Mesendoderm (in vitro differentiated cells): ENCODE data around the gene CYBA.

Experiments
- DNase-seq: peaks from one replicate; pipeline ENCODE4 v3.0.0; 2013
- H2AK5ac ChIP-seq: 2 replicates; pipeline ENCODE4 v1.6.1; 2013; ENCODE audit warnings: low read length, inconsistent platforms
- H2BK120ac ChIP-seq: 2 replicates; pipeline ENCODE4 v1.6.1; 2013; ENCODE audit warnings: low read depth, mild to moderate bottlenecking, low read length, moderate library complexity, mixed read lengths
- H2BK15ac ChIP-seq: replicated peaks from 2 replicates; pipeline ENCODE4 v1.6.1; 2013; ENCODE audit warnings: low read depth, mild to moderate bottlenecking, moderate library complexity
- H2BK5ac ChIP-seq: 2 replicates; pipeline ENCODE4 v1.6.1; 2013; ENCODE audit warnings: low read length, inconsistent platforms
- H3K18ac ChIP-seq: 2 replicates; pipeline ENCODE4 v1.6.1; 2013; ENCODE audit warnings: mild to moderate bottlenecking, low read length, mixed read lengths
- H3K23ac ChIP-seq: one replicate; pipeline ENCODE4 v1.6.1; 2013; ENCODE audit warnings: low read length
- H3K27ac ChIP-seq: 2 replicates; pipeline ENCODE4 v1.5.1; 2013; ENCODE audit warnings: low read depth, mild to moderate bottlenecking, inconsistent platforms, low read length, moderate library complexity
- H3K27me3 ChIP-seq: 2 replicates; pipeline ENCODE4 v1.6.1; 2013; ENCODE audit warnings: low read length, control low read depth, mild to moderate bottlenecking, inconsistent platforms; ENCODE audit not compliant: insufficient read depth, poor library complexity
- H3K36me3 ChIP-seq: 2 replicates; pipeline ENCODE4 v1.6.1; 2013; ENCODE audit warnings: low read length, inconsistent platforms; ENCODE audit not compliant: control insufficient read depth, insufficient read depth
- H3K4ac ChIP-seq: one replicate; pipeline ENCODE4 v1.6.1; 2013; ENCODE audit warnings: low read depth, mild to moderate bottlenecking, low read length, moderate library complexity
- H3K4me1 ChIP-seq: 2 replicates; pipeline ENCODE4 v1.6.1; 2013; ENCODE audit warnings: low read depth, low read length, inconsistent platforms; ENCODE audit not compliant: control insufficient read depth
- H3K4me2 ChIP-seq: 2 replicates; pipeline ENCODE4 v1.6.1; 2013; ENCODE audit warnings: low read length
- H3K4me3 ChIP-seq: 2 replicates; pipeline ENCODE4 v1.5.1; 2013; ENCODE audit warnings: mild to moderate bottlenecking, low read length
- H3K56ac ChIP-seq: one replicate; pipeline ENCODE4 v1.6.1; 2013; ENCODE audit warnings: low read length
- H3K79me1 ChIP-seq: 2 replicates; pipeline ENCODE4 v1.6.1; 2013; ENCODE audit warnings: low read length, inconsistent platforms
- H3K79me2 ChIP-seq: 2 replicates; pipeline ENCODE4 v1.6.1; 2013; ENCODE audit warnings: mild to moderate bottlenecking, low read length; ENCODE audit not compliant: control insufficient read depth, insufficient read depth
- H3K9ac ChIP-seq: 2 replicates; pipeline ENCODE4 v1.6.1; 2013; ENCODE audit warnings: low read length, inconsistent platforms
- H4K5ac ChIP-seq: one replicate; pipeline ENCODE4 v1.6.1; 2013; ENCODE audit warnings: low read length
- H4K8ac ChIP-seq: one replicate; pipeline ENCODE4 v1.6.1; 2013; ENCODE audit warnings: low read depth, mild to moderate bottlenecking, control low read depth, low read length, moderate library complexity
- WGBS: extraction: QIAGEN DNeasy Blood & Tissue Kit; methylation state at CpG from one replicate; pipeline ENCODE4 v1.1.7; 2013; ENCODE audit warnings: low lambda C conversion rate, missing lambda C conversion rate; ENCODE audit not compliant: insufficient coverage; ENCODE audit errors: extremely low coverage; 5-methylcytosine and 5-hydroxymethylcytosine counted together

Gene CYBA

GRCh38 chr16:88662843-88663606 lies 12.2 kb upstream of the CYBA start, which contains the start of gene MVD:
Gene MVD, minus strand, starts transcription at chr16:88663091. Its CDS starts 11 bp downstream, at chr16:88663080.
- Histone ChIP-seq H3K4me1 (peaks cover 2% of the 10 kb centered on the region), H2BK5ac (peak within 1 kb of the TSS; percentile 88), H3K36me3 (no peaks in the 10 kb centered on the region), H3K23ac (peak within 1 kb of the TSS; percentile 87), H3K79me2 (peaks cover 31% of the 10 kb centered on the region), H3K18ac (peak within 1 kb of the TSS; percentile 75), H3K79me1 (peaks cover 15% of the 10 kb centered on the region), H3K4ac (peak within 1 kb of the TSS; percentile 75), H3K27me3 (no peaks in the 10 kb centered on the region), H3K4me3 (peak within 1 kb of the TSS; percentile 86), H4K5ac (no peak within 1 kb of the TSS), H2AK5ac (no peak within 1 kb of the TSS), H3K56ac (peak within 1 kb of the TSS; percentile 98), H3K27ac (peak within 1 kb of the TSS; percentile 68), H3K4me2 (peak within 1 kb of the TSS; percentile 76), H2BK15ac (no peak within 1 kb of the TSS), H2BK120ac (no peak within 1 kb of the TSS), H4K8ac (no peak within 1 kb of the TSS), H3K9ac (peak within 1 kb of the TSS; percentile 96)
- peak; percentile 99 for DNase-seq
- WGBS: no CpG with 5 or more reads among the region's 88 CpGs

- Histone ChIP-seq H4K8ac (no peak overlapping the region), H3K79me1 (peaks cover 15% of the 10 kb centered on the region), H3K4ac (no peak overlapping the region), H2AK5ac (no peak overlapping the region), H3K4me2 (peak overlapping the region; percentile 76), H3K27ac (peak overlapping the region; percentile 68), H3K27me3 (no peaks in the 10 kb centered on the region), H3K4me1 (peaks cover 2% of the 10 kb centered on the region), H2BK120ac (no peak overlapping the region), H4K5ac (no peak overlapping the region), H2BK5ac (no peak overlapping the region), H3K9ac (peak overlapping the region; percentile 74), H3K56ac (peak overlapping the region; percentile 92), H3K36me3 (peaks cover 2% of the 10 kb centered on the region), H3K79me2 (peaks cover 31% of the 10 kb centered on the region), H3K18ac (peak overlapping the region; percentile 23), H2BK15ac (no peak overlapping the region), H3K23ac (peak overlapping the region; percentile 59), H3K4me3 (peak overlapping the region; percentile 71)
- WGBS: no CpG with 5 or more reads among the region's 49 CpGs
- DNase-seq: peak; percentile 11
These were observed 11.5 kb upstream of the CYBA start for GRCh38 chr16:88662222-88662842.

- Histone ChIP-seq H3K4me2 (peak overlapping the region; percentile 38), H2BK120ac (no peak overlapping the region), H4K8ac (no peak overlapping the region), H4K5ac (no peak overlapping the region), H3K36me3 (peaks cover 2% of the 10 kb centered on the region), H3K23ac (no peak overlapping the region), H3K79me2 (peaks cover 31% of the 10 kb centered on the region), H2AK5ac (no peak overlapping the region), H3K18ac (no peak overlapping the region), H3K9ac (peak overlapping the region; percentile 47), H3K4me3 (no peak overlapping the region), H3K56ac (peak overlapping the region; percentile 34), H3K79me1 (peaks cover 15% of the 10 kb centered on the region), H3K4ac (no peak overlapping the region), H2BK5ac (no peak overlapping the region), H2BK15ac (no peak overlapping the region), H3K4me1 (peaks cover 2% of the 10 kb centered on the region), H3K27me3 (no peaks in the 10 kb centered on the region), H3K27ac (no peak overlapping the region)
- no CpG with 5 or more reads among the region's 10 CpGs for WGBS
- no peak for DNase-seq
These were observed 10.6 kb upstream of the CYBA start for GRCh38 chr16:88661468-88661867.

- Histone ChIP-seq H4K5ac (no peak overlapping the region), H3K36me3 (peaks cover 4% of the 10 kb centered on the region), H2BK120ac (no peak overlapping the region), H3K27ac (no peak overlapping the region), H3K56ac (no peak overlapping the region), H3K4me3 (no peak overlapping the region), H3K23ac (no peak overlapping the region), H2BK5ac (no peak overlapping the region), H3K27me3 (no peaks in the 10 kb centered on the region), H2AK5ac (no peak overlapping the region), H4K8ac (no peak overlapping the region), H3K79me1 (peaks cover 15% of the 10 kb centered on the region), H3K79me2 (peaks cover 31% of the 10 kb centered on the region), H3K4me2 (no peak overlapping the region), H3K4me1 (peaks cover 2% of the 10 kb centered on the region), H3K18ac (no peak overlapping the region), H2BK15ac (no peak overlapping the region), H3K4ac (no peak overlapping the region), H3K9ac (no peak overlapping the region)
- WGBS: no CpG with 5 or more reads among the region's 25 CpGs
- no peak for DNase-seq
These were observed 8.3 kb upstream of the CYBA start for GRCh38 chr16:88659160-88659559.

- H3K27me3 ChIP-seq: no peaks in the 10 kb centered on the region
- H2AK5ac ChIP-seq: no peak overlapping the region
- H3K18ac ChIP-seq: no peak overlapping the region
- no peak overlapping the region for H3K56ac ChIP-seq
- peaks cover 15% of the 10 kb centered on the region for H3K79me1 ChIP-seq
- no peak overlapping the region for H3K4ac ChIP-seq
- no peak overlapping the region for H3K27ac ChIP-seq
- no peak overlapping the region for H3K23ac ChIP-seq
- H3K4me1 ChIP-seq: peaks cover 2% of the 10 kb centered on the region
- H3K36me3 ChIP-seq: peaks cover 4% of the 10 kb centered on the region
- H3K79me2 ChIP-seq: peaks cover 29% of the 10 kb centered on the region
- DNase-seq: no peak
- H2BK5ac ChIP-seq: no peak overlapping the region
- H3K9ac ChIP-seq: no peak overlapping the region
- no CpG with 5 or more reads among the region's 15 CpGs for WGBS
- no peak overlapping the region for H2BK15ac ChIP-seq
- no peak overlapping the region for H4K8ac ChIP-seq
- no peak overlapping the region for H2BK120ac ChIP-seq
- no peak overlapping the region for H3K4me3 ChIP-seq
- H3K4me2 ChIP-seq: no peak overlapping the region
- H4K5ac ChIP-seq: no peak overlapping the region
These were observed 7.9 kb upstream of the CYBA start for GRCh38 chr16:88658714-88659113.
